GM19372 (cell line): Measurements from ENCODE around the gene EVI5L.
"Not testable (repeated sequence)": the region's sequence is repeated elsewhere in the genome, so short reads cannot be mapped to it uniquely, and the experiment has no call there.

Experiments used
- ATAC-seq: cut with Tn5 transposase; IDR thresholded peaks from one replicate; pipeline ENCODE4 v1.9.1; 2021; ENCODE audit warnings: mild to moderate bottlenecking, low read depth, moderate library complexity; ENCODE audit not compliant: unreplicated experiment

EVI5L gene

DNA sequence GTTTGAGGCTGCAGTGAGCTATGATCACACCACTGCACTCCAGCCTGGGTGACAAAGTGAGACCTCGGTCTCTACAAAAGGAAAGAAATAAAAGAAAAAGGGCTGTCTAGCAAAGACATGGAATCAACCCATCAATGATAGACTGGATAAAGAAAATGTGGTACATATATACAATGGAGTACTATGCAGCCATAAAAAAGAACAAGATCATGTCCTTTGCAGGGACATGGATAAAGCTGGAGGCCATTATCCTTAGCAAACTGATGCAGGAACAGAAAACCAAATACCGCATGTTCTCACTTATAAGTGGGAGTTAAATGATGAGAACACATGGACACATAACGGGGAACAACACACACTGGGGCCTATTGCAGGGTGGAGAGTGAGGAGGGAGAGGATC, 14.0 kb upstream of the EVI5L start:
- ATAC-seq, result not testable (repeated sequence)

GRCh38 chr19:7817801-7818200, 12.2 kb upstream of the EVI5L start:
- no peak for ATAC-seq

- no peak for ATAC-seq
Measured at GRCh38 chr19:7818806-7819205, 11.2 kb upstream of the EVI5L start.

GRCh38 chr19:7819337-7819736, 10.7 kb upstream of the EVI5L start:
- ATAC-seq, result no peak

- no peak for ATAC-seq
Measured at GRCh38 chr19:7820588-7820987, 9.4 kb upstream of the EVI5L start.

DNA sequence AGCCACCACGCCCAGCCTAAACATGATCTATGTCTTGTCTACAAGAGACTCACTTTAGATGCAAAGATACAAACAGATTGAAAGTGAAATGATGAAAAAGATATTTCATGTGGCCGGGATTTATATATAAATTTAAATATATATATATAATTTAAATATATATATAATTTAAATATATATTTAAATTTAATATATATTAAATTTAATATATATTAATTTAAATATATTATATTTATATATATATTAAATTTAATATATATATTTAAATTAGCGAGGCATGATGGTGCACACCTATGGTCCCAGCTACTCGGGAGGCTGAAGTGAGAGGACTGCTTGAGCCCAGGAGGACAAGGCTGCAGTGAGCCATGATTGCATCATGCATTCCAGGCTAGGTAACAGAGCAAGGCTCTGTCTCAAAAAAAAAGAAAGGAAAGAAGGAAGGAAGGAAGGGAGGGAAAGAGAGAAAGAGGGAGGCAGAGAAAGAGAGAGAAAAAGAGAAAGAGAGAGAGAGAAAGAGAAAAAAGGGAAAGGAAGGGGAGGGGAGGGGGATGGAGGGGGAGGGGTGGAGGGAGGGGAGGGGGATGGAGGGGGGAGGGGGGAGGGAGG, 7.0 kb upstream of the EVI5L start:
- ATAC-seq, result no peak

GRCh38 chr19:7823686-7824301, 6.2 kb upstream of the EVI5L start:
- no peak for ATAC-seq

DNA sequence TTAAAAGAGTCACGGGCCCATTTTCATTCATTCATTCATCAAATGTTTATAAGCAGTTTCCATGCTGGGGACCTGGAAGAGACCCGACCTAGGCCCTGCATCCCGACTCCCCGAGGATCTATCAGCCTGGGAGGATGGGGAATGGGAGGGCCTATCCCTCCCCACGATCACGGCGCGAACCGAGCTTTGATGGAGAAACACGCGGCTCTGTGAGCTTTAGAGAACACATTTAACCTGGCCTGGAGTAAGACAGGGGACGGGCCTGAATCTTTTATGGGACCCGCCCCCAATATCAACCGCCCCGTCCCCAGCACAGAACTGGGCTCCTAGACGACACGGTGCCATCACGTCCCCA, 875 bp upstream of the EVI5L start:
- no peak for ATAC-seq

- no peak for ATAC-seq
Measured at GRCh38 chr19:7830272-7830771, 304 bp downstream of the EVI5L start.

DNA sequence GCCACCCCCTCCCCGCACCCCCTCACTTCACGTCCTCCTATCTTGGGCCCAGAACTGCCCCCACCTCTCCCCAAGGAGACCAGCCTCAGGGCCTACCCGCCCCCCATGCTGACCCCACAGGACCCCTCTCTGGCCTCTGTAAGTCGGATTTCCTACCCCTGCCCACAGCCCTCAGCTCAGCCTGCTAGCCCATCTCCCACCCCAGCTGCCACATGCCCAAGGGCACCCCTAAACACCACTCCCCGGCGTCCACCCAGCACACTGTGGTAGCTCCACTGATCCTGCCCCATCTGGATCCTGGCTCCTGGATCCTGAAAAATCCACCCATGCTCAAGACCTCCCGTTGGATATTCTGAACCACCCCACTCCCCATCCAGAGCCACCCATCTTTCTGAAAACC, 805 bp downstream of the EVI5L start:
- ATAC-seq, result no peak

DNA sequence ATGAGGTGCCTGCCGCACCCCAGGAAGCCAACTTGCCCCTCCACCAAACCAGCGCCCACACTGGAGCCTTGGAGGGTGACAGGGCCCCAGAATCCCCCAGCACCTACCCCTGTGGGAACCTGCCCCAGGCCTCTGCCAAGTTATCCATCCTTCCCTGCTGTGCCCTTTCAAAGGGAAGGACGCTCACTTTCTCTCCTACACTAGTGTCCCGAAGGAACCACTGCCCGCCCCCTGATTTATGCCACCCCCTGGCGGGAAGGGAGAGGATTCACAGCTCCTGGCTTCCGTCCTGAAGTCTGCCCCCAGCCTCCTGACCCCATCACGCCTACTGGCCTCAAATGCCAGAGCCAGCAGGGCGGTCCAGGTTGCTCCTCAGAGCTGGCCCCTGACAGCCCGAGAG, 1.4 kb downstream of the EVI5L start:
- no peak for ATAC-seq

DNA sequence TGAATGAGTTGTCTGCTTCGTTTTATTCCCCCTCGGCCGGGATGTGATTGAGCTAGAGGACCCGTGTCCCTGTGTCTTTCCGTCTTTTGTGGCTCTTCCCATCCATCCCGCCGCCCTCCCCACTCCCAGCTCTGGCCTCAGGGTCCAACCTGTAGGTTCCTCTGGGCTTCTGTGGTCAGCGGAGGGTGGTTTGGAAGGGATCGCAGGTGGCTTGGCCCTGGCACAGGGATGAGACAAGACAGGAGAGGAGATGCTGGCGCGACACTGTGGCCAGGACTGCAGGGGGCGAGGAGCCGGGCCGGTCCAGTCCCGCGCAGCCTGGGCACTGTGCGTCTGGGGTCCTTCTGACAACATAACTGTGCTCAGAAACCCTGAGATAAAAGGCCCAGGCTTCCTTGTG, 2.0 kb downstream of the EVI5L start:
- ATAC-seq, result no peak

DNA sequence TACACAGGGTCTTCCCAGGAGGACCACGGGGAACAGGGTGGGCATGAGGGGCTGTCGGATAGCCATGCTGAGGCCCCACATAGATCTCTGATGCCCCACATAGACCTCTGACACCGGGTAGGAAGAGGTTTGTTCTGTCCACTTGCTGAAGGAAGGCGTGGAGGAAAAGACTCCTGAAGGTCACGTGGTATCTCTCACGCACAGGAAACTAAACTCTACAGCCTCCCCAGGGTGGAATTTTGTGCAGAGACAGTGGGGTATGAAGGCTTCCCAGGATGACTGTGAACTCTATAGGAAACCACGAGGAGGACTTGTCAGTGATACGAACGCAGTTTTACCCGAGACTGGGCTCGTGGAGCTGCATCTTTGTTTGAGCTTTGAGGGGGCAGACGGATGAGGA, 2.8 kb downstream of the EVI5L start:
- ATAC-seq, result no peak

DNA sequence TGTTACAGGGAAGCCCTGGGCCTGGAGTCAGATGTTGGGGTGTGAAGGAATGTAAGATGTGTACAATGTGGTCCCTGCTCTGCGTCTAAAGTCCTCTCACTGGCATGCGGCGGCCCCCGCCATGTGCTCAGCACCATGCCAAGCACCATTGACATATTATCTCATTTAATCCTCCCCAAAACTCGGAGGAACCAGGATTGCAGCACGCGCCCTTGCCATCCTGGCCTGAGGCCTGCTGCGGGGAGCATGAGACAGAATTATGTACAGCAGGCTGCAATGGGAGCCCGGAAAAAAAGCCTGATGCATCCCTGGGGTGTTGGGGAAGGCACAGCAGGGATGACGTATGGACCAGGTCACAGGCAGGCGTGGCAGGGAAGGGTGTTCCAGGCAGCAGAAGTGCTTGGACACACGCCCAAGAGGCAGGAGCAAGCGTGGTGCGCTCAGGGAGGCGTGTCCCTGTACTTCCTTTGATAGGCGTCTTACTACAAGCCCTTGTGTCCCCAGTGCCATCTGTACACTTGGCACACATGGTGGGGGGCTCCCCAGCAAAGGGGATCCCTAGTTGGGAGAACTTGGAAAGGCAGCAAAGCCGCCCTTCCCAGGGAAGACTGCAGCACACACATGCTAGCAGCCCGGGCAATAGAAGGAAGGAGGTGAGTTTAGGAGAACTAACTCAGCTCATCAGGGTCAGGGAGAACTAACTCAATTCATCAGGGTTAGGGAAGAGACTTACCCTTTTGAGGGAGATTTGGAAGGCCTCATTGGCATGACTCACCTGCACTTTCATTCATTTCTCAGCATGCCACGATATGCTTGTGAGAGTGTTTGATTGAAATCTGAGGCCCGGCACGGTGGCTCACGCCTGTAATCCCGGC, 3.4 kb downstream of the EVI5L start:
- ATAC-seq, result no peak

DNA sequence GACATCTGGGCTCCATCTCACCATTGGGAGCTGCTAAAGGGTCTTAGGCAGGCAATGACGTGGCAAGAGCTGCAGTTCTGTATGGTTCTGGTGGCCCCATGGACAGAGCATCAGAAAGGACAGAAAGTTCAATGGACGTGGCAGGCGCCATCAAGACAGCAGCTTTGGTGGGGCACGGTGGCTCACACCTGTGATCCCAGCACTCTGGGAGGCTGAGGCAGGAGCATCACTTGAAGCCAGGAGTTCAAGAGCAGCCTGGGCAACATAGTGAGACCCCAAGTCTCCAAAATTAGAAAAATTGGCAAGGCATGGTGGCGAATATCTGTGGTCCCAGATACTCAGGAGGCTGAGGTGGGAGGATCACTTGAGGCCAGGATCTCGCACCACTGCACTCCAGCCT, 9.5 kb downstream of the EVI5L start:
- no peak for ATAC-seq

DNA sequence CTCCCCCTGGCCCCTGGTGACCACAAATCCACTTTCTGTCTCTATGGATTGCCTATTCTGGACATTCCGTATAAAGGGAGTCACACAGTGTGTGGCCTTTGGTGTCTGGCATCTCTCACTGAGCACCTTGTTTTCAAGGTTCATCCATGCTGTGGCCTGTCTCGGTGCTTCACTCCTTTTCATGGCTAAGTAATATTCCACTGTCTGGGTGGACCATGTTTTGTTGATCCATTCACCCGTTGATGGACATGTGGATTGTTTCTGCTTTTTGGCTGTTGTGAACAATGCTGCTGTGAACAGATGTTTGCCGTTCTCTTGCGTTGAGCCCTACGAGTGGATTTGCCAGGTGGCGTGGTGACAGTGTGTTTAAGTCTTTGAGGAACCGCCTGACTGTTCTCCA, 10.6 kb downstream of the EVI5L start:
- no peak for ATAC-seq

GRCh38 chr19:7841751-7842660, 12.0 kb downstream of the EVI5L start:
- no peak for ATAC-seq

DNA sequence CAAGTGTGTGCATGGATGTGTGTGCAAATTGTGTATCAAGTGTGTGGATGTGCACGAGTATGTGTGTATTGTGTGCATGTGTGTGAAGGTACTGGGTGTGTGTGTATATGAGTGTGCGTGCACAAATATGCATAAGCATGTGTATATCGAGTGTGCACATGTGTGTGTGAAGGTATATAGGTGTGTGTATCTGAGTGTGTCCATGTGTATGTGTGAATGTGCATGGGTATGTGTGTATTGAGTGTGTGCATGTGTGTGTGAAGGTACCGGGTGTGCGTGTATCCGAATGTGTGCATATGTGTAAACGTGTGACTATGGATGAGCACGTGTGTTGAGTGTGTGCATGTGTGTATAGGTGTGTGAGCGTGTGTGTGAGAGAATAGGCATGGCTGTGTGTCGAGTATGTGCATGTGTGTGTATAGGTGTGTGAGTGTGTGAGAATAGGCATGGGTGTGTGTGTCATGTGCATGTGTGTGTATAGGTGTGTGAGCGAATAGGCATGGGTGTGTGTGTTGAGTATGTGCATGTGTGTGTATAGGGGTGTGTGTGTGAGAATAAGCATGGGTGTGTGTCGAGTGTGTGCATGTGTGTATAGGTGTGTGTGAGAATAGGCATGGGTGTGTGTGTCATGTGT, 12.8 kb downstream of the EVI5L start:
- ATAC-seq, result no peak

DNA sequence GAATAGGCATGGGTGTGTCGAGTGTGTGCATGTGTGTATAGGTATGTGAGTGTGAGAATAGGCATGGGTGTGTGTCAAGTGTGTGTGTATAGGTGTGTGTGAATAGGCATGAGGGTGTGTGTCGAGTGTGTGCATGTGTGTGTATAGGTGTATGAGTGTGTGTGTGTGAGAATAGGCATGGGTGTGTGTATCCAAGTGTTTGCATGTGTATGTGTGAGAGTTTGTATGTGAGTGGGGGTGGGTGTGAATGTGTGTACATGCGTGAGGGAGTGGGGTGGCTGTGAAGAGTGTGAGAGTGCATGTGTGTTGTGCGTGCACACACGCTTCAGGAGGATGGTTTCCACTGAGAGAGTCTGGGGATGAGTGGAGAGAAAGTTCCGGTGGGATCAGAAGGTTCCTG, 13.5 kb downstream of the EVI5L start:
- no peak for ATAC-seq

- no peak for ATAC-seq
Measured at GRCh38 chr19:7844405-7844804, 14.4 kb downstream of the EVI5L start.
